SK-N-MC (cell line): ENCODE results near the gene ARSI.

Experiments used
- EZH2 ChIP-seq: fragments of 200-600 bp; sonication (generic); IDR thresholded peaks from one replicate; pipeline ENCODE4 v1.6.1; 2017; ENCODE audit warnings: antibody characterized with exemption
- FOXP2 ChIP-seq: optimal IDR thresholded peaks from 2 replicates; pipeline ENCODE3; 2011; ENCODE audit warnings: mild to moderate bottlenecking, moderate library complexity; ENCODE audit not compliant: insufficient read depth; ENCODE audit errors: extremely low read length, control extremely low read depth

DNA sequence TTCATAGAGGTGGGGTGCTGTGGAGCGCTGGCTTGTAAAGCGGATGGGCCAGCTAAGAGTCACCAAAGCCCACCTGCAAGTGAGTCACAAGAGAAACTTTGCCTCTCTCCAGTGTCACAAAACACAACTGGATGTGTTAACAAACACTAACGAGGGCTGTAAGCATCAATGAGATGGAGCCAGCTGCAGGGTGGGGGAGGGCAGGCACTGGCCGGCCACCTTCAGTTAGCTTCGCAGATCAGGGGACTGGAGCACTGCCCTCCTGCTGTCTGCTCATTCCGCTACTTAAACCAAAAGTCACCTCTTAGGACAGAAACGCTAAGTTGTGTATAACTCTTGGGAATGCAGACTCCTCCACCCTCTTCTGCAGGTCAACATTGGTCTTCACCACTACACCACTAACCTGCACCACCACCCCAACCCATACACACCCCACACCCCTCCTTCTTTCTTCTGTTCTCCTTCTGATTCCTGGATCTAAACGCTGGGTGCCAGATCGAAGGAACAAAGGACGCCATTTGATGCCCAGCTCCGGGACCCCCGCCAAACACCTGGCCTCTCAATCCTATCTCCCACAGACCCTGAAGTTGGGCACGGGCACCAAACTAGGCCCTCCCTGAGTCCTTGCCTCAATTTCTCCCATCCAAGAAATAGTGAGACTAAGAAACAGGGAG is 2.1 kb downstream of the ARSI start:
- TF ChIP-seq EZH2 (no peak), FOXP2 (no peak)
